Transverse colon (tissue), 4 donors: ENCODE measurements around the gene KDM6B. TPM values are rescaled to one million over a fixed set of nuclear protein-coding genes. Genes with fewer than 3 reads are reported as not detected.

Source experiments
- DNase-seq: peaks from one replicate; pipeline ENCODE4 v3.0.0-alpha.2; 2019
- H3K27ac ChIP-seq, 4 donors: fragments of 200-600 bp; sonication (generic); 2 replicates each; pipeline ENCODE4 v1.5.1; 2016 to 2018; ENCODE audit warnings: inconsistent platforms in 4 of 4
- H3K27me3 ChIP-seq: fragments of 200-600 bp; sonication (generic); 2 replicates; pipeline ENCODE4 v1.5.1; 2017; ENCODE audit warnings: inconsistent platforms
- H3K36me3 ChIP-seq, 4 donors: fragments of 200-600 bp; sonication (generic); 2 replicates each; pipeline ENCODE4 v1.5.1; 2017 to 2019; ENCODE audit warnings: inconsistent platforms in 4 of 4
- H3K4me1 ChIP-seq, 4 donors: fragments of 200-600 bp; sonication (generic); 2 replicates each; pipeline ENCODE4 v1.5.1; 2017 to 2020; ENCODE audit warnings: inconsistent platforms in 4 of 4
- H3K4me3 ChIP-seq, 4 donors: fragments of 200-600 bp; sonication (generic); 1 replicate in 1 of 4; 2 replicates in 3 of 4; pipeline versions ENCODE4 v1.5.1 to v1.6.1; 2017 to 2019; ENCODE audit warnings: inconsistent platforms in 4 of 4
- H3K9me3 ChIP-seq, 2 donors: fragments of 200-600 bp; sonication (generic); 2 replicates each; pipeline ENCODE4 v1.5.1; 2017 to 2019; ENCODE audit warnings: inconsistent platforms in 2 of 2
- CTCF ChIP-seq, 5 experiments: fragments of 200-600 bp in 3 of 5; fragments of 450-650 bp in 2 of 5; sonication (generic) in 3 of 5; IDR thresholded peaks; 1 replicate in 2 of 5; 2 replicates in 3 of 5; pipeline ENCODE4 v1.5.1; 2016 to 2017; ENCODE audit warnings: antibody characterized with exemption in 5 of 5, inconsistent platforms in 3 of 5, mild to moderate bottlenecking in 2 of 5, moderate library complexity in 1 of 5
- EP300 ChIP-seq: sonication (generic); formaldehyde crosslinking; IDR thresholded peaks from one replicate; pipeline ENCODE4 v1.6.1; 2017; ENCODE audit warnings: antibody characterized with exemption, low read depth
- POLR2A ChIP-seq: fragments of 450-650 bp; IDR thresholded peaks from one replicate; pipeline ENCODE4 v1.6.1; 2016; ENCODE audit warnings: antibody characterized with exemption, mild to moderate bottlenecking, moderate library complexity
- POLR2AphosphoS5 ChIP-seq, 3 donors: sonication (generic); formaldehyde crosslinking; IDR thresholded peaks; one replicate each; pipeline ENCODE4 v1.6.1; 2016; ENCODE audit warnings: antibody characterized with exemption in 3 of 3
- WGBS, 2 donors: methylation state at CpG; one replicate each; pipeline ENCODE4 v1.1.5; 2018; ENCODE audit warnings: low coverage in 1 of 2; 5-methylcytosine and 5-hydroxymethylcytosine counted together
- in situ Hi-C, 4 donors: fragments of 200-750 bp; cut with MboI; loops; one replicate each; pipeline versions ENCODE4 v1.15.0 to v1.15.1; 2017; ENCODE audit warnings: low sequenced_read_pairs in 3 of 4, low pct_ligation_motif_present in 1 of 4, low pct_unique_long_range_greater_than_20kb in 1 of 4
- intact Hi-C: fragments of 100-400 bp; cut with DNase I; formaldehyde crosslinking; loops from one replicate; pipeline ENCODE4 v1.15.1; 2023; ENCODE audit warnings: low total_unique reads
- total RNA-seq, 4 donors: library from RNA; depleted of rRNA; stranded (reverse); fragments of >200 nt; gene quantifications; one replicate each; pipeline ENCODE4 v1.1.0, GENCODE V29; 2016

KDM6B gene
- total RNA-seq, 4 donors from 2014 or later, result 18.3 to 33.7 (median 30.2) TPM

- Histone ChIP-seq H3K36me3 (peaks cover 0 to 39% (median 10%) of the 10 kb centered on the region in 4 donors), H3K4me1 (peaks cover 22 to 53% (median 28%) of the 10 kb centered on the region in 4 donors), H3K27ac (peak overlapping the region; percentile 97 to 99 (median 99)), H3K27me3 (no peaks in the 10 kb centered on the region), H3K9me3 (no peaks in the 10 kb centered on the region), H3K4me3 (peak overlapping the region; percentile 45 to 78 (median 59))
- intact Hi-C loops, result loop anchor here (5.0 kb wide), 1 partner anchor 602 kb away; the partner anchor contains the start of gene GABARAP
- DNase-seq, result peak; percentile 94
- WGBS, 2 donors, result 0 to 1% methylated on average over 2 to 35 of the region's 71 CpGs
- in situ Hi-C loops, result no loop called here
- TF ChIP-seq POLR2AphosphoS5 (IDR thresholded peaks at IDR 0.05), result peak; percentile 85 to 98 (median 92)
- TF ChIP-seq POLR2A, result peak; percentile 75
- no peak for TF ChIP-seq CTCF (IDR thresholded peaks at IDR 0.05)
These were observed 10.5 kb downstream of the KDM6B start for GRCh38 chr17:7844292-7845154.

GRCh38 chr17:7845359-7846062, 11.5 kb downstream of the KDM6B start:
- H3K27ac ChIP-seq, result peak overlapping the region; percentile 97 to 99 (median 99)
- H3K4me3 ChIP-seq, result peak overlapping the region in 2 of 4 donors; percentile 64 to 78
- intact Hi-C loops (no loop called here), in situ Hi-C loops (no loop called here)
- TF ChIP-seq POLR2AphosphoS5 (IDR thresholded peaks at IDR 0.05), result no peak
- TF ChIP-seq EP300, result no peak
- no peak for TF ChIP-seq CTCF (IDR thresholded peaks at IDR 0.05)
- no peak for TF ChIP-seq POLR2A
- 81% methylated on average over 14 of the region's 15 CpGs; no CpG with 5 or more reads in 1 of the 2 donors for WGBS, 2 donors
- no peak for DNase-seq
- peaks cover 0 to 41% (median 15%) of the 10 kb centered on the region in 4 donors for H3K36me3 ChIP-seq
- H3K9me3 ChIP-seq, result no peaks in the 10 kb centered on the region
- no peaks in the 10 kb centered on the region for H3K27me3 ChIP-seq
- peaks cover 17 to 43% (median 19%) of the 10 kb centered on the region in 4 donors for H3K4me1 ChIP-seq

GRCh38 chr17:7846063-7846735, 12.2 kb downstream of the KDM6B start:
- WGBS, 2 donors, result 89% methylated on average over 15 of the region's 22 CpGs; no CpG with 5 or more reads in 1 of the 2 donors

GRCh38 chr17:7846765-7847661, 13.0 kb downstream of the KDM6B start:
- peaks cover 0 to 45% (median 16%) of the 10 kb centered on the region in 4 donors for H3K36me3 ChIP-seq
- no peaks in the 10 kb centered on the region for H3K9me3 ChIP-seq
- DNase-seq, result no peak
- H3K27me3 ChIP-seq, result no peaks in the 10 kb centered on the region
- H3K4me3 ChIP-seq, result no peak overlapping the region
- WGBS, 2 donors, result 86% methylated on average over 26 of the region's 34 CpGs; no CpG with 5 or more reads in 1 of the 2 donors
- no peak overlapping the region for H3K27ac ChIP-seq
- in situ Hi-C loops, result no loop called here
- intact Hi-C loops, result no loop called here
- H3K4me1 ChIP-seq, result peaks cover 10 to 39% (median 18%) of the 10 kb centered on the region in 4 donors
- TF ChIP-seq POLR2AphosphoS5 (IDR thresholded peaks at IDR 0.05) (no peak), POLR2A (no peak), CTCF (IDR thresholded peaks at IDR 0.05) (no peak), EP300 (no peak)

More at GRCh38 chr17:7846063-7846735, 12.2 kb downstream of the KDM6B start:
- no peak for DNase-seq
- Histone ChIP-seq H3K36me3 (peaks cover 0 to 45% (median 16%) of the 10 kb centered on the region in 4 donors), H3K4me1 (peaks cover 10 to 38% (median 14%) of the 10 kb centered on the region in 4 donors), H3K9me3 (no peaks in the 10 kb centered on the region), H3K27me3 (no peaks in the 10 kb centered on the region), H3K27ac (peak overlapping the region in 1 of 4 donors; percentile 97), H3K4me3 (no peak overlapping the region)
- TF ChIP-seq EP300 (no peak), POLR2AphosphoS5 (IDR thresholded peaks at IDR 0.05) (no peak)
- intact Hi-C loops (no loop called here), in situ Hi-C loops (no loop called here)
